Stomach (tissue), 9 donors: Measurements from ENCODE around the gene AMPD2. TPM values are rescaled to one million over a fixed set of nuclear protein-coding genes. Genes with fewer than 3 reads are reported as not detected.

Source experiments
- DNase-seq, 2 donors: peaks; one replicate each; pipeline versions ENCODE4 v3.0.0 to v3.0.0-alpha.2; 2013 to 2019
- H3K27ac ChIP-seq, 5 donors: fragments of 200-600 bp in 4 of 5; sonication (generic) in 4 of 5; one replicate each; pipeline ENCODE4 v1.5.1; 2013 to 2019; ENCODE audit warnings: mild to moderate bottlenecking in 1 of 5, moderate library complexity in 1 of 5
- H3K27me3 ChIP-seq, 3 donors: fragments of 200-600 bp; sonication (generic); one replicate each; pipeline ENCODE4 v1.5.1; 2017 to 2019; ENCODE audit warnings: mixed run types in 1 of 3
- H3K36me3 ChIP-seq, 4 donors: fragments of 200-600 bp; sonication (generic); 1 replicate in 3 of 4; 2 replicates in 1 of 4; pipeline ENCODE4 v1.5.1; 2016 to 2019
- H3K4me1 ChIP-seq, 4 donors: fragments of 200-600 bp; sonication (generic); one replicate each; pipeline ENCODE4 v1.5.1; 2016 to 2019
- H3K4me3 ChIP-seq, 4 donors: fragments of 200-600 bp; sonication (generic) in 3 of 4; one replicate each; pipeline ENCODE4 v1.5.1; 2016 to 2019; ENCODE audit warnings: mild to moderate bottlenecking in 1 of 4
- H3K9me3 ChIP-seq, 4 donors: fragments of 200-600 bp; sonication (generic); one replicate each; pipeline ENCODE4 v1.5.1; 2016 to 2019
- EP300 ChIP-seq: sonication (generic); formaldehyde crosslinking; IDR thresholded peaks from one replicate; pipeline ENCODE4 v1.6.1; 2017; ENCODE audit warnings: antibody characterized with exemption
- POLR2A ChIP-seq, 4 donors: fragments of 450-650 bp; IDR thresholded peaks; one replicate each; pipeline ENCODE4 v1.6.1; 2016; ENCODE audit warnings: antibody characterized with exemption in 4 of 4, control low read depth in 2 of 4, mild to moderate bottlenecking in 1 of 4, moderate library complexity in 1 of 4
- POLR2AphosphoS5 ChIP-seq, 3 donors: sonication (generic); formaldehyde crosslinking; IDR thresholded peaks; one replicate each; pipeline ENCODE4 v1.6.1; 2016; ENCODE audit warnings: antibody characterized with exemption in 3 of 3
- WGBS, 5 donors: extraction: QIAGEN DNeasy Blood & Tissue Kit in 3 of 5; methylation state at CpG; one replicate each; pipeline versions ENCODE4 v1.1.5 to v1.1.7; 2013 to 2018; 5-methylcytosine and 5-hydroxymethylcytosine counted together
- intact Hi-C: fragments of 100-400 bp; cut with DNase I; formaldehyde crosslinking; loops from one replicate; pipeline ENCODE4 v1.15.1; 2023; ENCODE audit warnings: low total_unique reads
- polyA plus RNA-seq, 3 donors: library from polyadenylated mRNA; stranded (reverse); fragments of 200-250 nt; gene quantifications; one replicate each; pipeline ENCODE4 v1.2.3, GENCODE V29; 2013
- total RNA-seq, 5 donors: library from RNA; depleted of rRNA; stranded (reverse); fragments of >200 nt; gene quantifications; one replicate each; pipeline versions ENCODE4 v1.1.0 to v1.2.3, GENCODE V29; 2014 to 2016
- TF ChIP-seq, protein P1 (sequence below), 7 experiments: fragments of 450-650 bp in 4 of 7; fragments of 200-600 bp in 3 of 7; sonication (generic) in 3 of 7; IDR thresholded peaks; one replicate each; pipeline ENCODE4 v1.5.1; 2016 to 2019; ENCODE audit warnings: antibody characterized with exemption in 7 of 7, control low read depth in 2 of 7, mild to moderate bottlenecking in 1 of 7
- donor health status: healthy with polysubstance abuse.
- donor health status: Bipolar disorder and iron deficiency.
- donor health status: healthy.

AMPD2 gene
- total and polyA plus RNA-seq, 8 donors: 16.1 to 364 (median 72.0) TPM

DNA sequence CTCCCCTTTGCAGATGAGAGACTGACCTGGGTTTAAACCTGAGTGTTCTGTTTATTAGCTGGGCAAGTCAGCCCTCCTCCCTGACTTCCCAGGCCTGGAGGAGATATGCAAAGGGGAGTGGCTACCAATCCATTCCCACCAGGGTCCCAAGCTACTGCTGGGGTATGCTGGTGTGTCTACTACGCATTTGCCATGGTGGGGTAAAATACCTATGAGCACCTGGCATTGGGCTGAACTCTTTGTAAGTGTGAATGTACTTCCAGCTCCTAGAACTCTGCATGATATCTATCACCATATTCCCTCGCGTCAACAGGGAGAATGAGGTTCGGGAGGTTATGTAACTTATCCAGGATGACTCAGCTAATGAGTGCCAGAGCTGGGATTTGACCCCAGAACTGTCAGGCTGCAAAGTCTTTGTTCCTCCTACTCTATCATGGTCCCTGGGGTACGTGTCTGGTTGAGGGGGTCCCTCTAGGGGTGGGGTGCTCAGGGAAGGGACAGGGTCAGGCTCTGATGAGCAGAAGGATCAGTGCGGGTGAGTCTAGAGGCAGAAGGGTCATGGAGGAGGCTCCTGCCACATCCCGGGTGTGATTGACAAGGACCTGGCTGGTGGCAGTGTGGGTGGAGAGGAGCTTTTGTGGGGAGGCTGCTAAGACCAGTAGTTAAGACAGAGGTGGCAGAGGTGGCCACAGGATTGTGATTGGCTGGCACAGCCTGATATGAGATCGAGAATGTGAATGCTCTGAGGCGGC is 16.7 kb downstream of the AMPD2 start:
- peaks cover 3 to 10% (median 6%) of the 10 kb centered on the region in 4 donors for H3K36me3 ChIP-seq
- H3K4me1 ChIP-seq: peaks cover 17 to 70% (median 37%) of the 10 kb centered on the region in 4 donors
- peak in 1 of 2 donors; percentile 33 for DNase-seq
- H3K9me3 ChIP-seq: no peaks in the 10 kb centered on the region
- H3K27me3 ChIP-seq: no peaks in the 10 kb centered on the region
- peak overlapping the region in 1 of 5 donors; percentile 27 for H3K27ac ChIP-seq
- TF ChIP-seq EP300: no peak
- TF ChIP-seq POLR2A (IDR thresholded peaks at IDR 0.05): no peak
- TF ChIP-seq, protein P1, sequence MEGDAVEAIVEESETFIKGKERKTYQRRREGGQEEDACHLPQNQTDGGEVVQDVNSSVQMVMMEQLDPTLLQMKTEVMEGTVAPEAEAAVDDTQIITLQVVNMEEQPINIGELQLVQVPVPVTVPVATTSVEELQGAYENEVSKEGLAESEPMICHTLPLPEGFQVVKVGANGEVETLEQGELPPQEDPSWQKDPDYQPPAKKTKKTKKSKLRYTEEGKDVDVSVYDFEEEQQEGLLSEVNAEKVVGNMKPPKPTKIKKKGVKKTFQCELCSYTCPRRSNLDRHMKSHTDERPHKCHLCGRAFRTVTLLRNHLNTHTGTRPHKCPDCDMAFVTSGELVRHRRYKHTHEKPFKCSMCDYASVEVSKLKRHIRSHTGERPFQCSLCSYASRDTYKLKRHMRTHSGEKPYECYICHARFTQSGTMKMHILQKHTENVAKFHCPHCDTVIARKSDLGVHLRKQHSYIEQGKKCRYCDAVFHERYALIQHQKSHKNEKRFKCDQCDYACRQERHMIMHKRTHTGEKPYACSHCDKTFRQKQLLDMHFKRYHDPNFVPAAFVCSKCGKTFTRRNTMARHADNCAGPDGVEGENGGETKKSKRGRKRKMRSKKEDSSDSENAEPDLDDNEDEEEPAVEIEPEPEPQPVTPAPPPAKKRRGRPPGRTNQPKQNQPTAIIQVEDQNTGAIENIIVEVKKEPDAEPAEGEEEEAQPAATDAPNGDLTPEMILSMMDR (IDR thresholded peaks at IDR 0.05): no peak
- 41 to 56% (median 47%) methylated on average over 8 to 9 of the region's 9 CpGs for whole genome bisulfite sequencing, 5 donors
- intact Hi-C loops: no loop called here
- H3K4me3 ChIP-seq: no peak overlapping the region

DNA sequence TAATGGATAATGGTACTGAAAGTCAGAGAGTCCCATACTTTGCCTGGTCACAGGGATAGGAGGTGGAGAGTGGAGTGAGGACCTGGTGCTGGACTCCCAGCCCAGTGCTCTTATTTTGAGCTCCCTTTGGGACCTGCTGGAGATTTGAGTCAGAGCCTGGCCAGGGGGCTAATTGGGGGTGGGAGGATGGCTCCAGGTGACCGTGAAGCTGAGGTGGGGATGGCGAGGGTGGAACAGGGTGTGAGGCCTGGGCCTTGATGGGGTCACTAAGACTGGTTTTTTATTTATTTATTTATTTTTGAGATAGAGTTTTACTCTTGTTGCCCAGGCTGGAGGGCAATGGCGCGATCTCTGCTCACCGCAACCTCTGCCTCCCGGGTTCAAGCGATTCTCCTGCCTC is 17.8 kb downstream of the AMPD2 start:
- Histone ChIP-seq H3K4me3 (no peak overlapping the region), H3K9me3 (no peaks in the 10 kb centered on the region), H3K27me3 (no peaks in the 10 kb centered on the region), H3K36me3 (no peaks in the 10 kb centered on the region), H3K4me1 (peaks cover 13 to 59% (median 32%) of the 10 kb centered on the region in 4 donors), H3K27ac (no peak overlapping the region)
- TF ChIP-seq POLR2AphosphoS5 (IDR thresholded peaks at IDR 0.05): no peak
- no peak for TF ChIP-seq POLR2A (IDR thresholded peaks at IDR 0.05)
- TF ChIP-seq, protein P1 (IDR thresholded peaks at IDR 0.05): no peak
- no peak for TF ChIP-seq EP300
- peak in 1 of 2 donors; percentile 10 for DNase-seq
- WGBS, 5 donors: 92 to 97% (median 96%) methylated on average over 7 of the region's 7 CpGs
- intact Hi-C loops: no loop called here

DNA sequence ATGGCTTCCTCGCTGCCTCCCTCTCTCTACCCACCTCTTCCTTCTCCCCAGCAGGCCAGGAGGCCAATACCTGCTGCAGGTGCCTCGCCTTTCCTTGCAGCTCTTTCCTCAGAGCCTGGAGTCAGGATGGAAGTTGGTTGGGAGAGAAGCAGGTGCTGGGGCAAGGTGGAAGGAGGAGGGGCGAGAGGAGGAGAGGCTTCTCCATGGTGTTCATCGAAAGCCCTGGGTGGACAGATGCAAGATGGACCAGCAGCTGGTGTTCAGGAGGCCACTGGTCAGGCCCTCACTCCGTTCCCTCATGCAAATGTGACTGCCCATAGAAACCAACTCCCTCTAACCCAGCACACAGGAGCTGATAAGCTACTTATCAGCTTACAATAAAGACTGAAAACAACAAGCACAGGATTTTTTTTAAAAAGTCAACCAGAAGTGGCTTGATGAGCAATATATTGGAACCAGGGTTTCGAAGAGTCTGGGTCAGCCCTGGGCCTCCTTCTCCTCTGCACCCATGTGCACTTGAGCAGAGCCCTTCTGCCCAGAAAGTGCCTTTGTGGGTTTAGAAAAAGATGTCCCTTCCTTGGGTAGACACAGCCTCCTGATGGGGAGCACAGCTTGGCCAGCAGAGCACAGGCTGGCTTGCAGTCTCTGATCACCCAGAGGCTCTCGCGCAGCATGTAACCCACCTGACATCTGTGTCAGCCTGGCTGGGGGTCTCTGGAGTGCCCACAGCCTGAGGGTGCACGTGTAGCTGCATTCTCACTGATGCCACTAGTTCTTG is 19.6 kb downstream of the AMPD2 start:
- Histone ChIP-seq H3K4me3 (no peak overlapping the region), H3K27me3 (no peaks in the 10 kb centered on the region), H3K4me1 (peaks cover 22 to 57% (median 35%) of the 10 kb centered on the region in 4 donors), H3K9me3 (no peaks in the 10 kb centered on the region), H3K27ac (no peak overlapping the region), H3K36me3 (no peaks in the 10 kb centered on the region)
- peak in 1 of 2 donors; percentile 16 for DNase-seq
- intact Hi-C loops: no loop called here
- 61 to 74% (median 73%) methylated on average over 8 to 9 of the region's 9 CpGs for WGBS, 5 donors
- TF ChIP-seq, protein P1 (IDR thresholded peaks at IDR 0.05): no peak
- TF ChIP-seq POLR2A (IDR thresholded peaks at IDR 0.05): no peak
- TF ChIP-seq POLR2AphosphoS5 (IDR thresholded peaks at IDR 0.05): no peak
- TF ChIP-seq EP300: no peak

DNA sequence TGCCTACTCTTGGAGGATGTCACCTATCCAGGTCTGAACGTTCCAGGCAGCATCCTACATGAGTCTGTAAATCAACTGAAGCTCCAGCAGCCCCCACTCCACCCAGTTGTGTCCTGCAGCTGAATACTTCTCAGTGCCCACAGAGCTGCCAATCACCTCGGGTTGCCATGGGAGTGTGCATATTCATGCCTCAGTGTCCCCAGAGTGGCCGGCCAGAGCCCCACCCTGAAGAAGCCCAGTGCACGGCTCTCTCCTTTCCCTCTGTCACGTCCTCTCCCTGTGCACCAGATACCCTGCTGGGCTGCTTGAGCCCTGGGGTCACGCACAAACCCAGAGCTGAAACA is 20.2 kb downstream of the AMPD2 start:
- Histone ChIP-seq H3K36me3 (no peaks in the 10 kb centered on the region), H3K27ac (no peak overlapping the region), H3K27me3 (no peaks in the 10 kb centered on the region), H3K9me3 (no peaks in the 10 kb centered on the region), H3K4me1 (peaks cover 22 to 52% (median 32%) of the 10 kb centered on the region in 4 donors), H3K4me3 (no peak overlapping the region)
- 41 to 51% (median 48%) methylated on average over 5 to 6 of the region's 6 CpGs for WGBS, 5 donors
- DNase-seq: peak in 1 of 2 donors; percentile 5
- TF ChIP-seq, protein P1 (IDR thresholded peaks at IDR 0.05): no peak
- no peak for TF ChIP-seq EP300
- TF ChIP-seq POLR2A (IDR thresholded peaks at IDR 0.05): no peak
- TF ChIP-seq POLR2AphosphoS5 (IDR thresholded peaks at IDR 0.05): no peak
- intact Hi-C loops: loop anchor here (5.0 kb wide), 1 partner anchor 132 kb away; no protein-coding TSS in a partner anchor
